Loucy (cell line): ENCODE results near the gene HDGFL1.

Experiments used
- H2AFZ ChIP-seq: fragments of 200-600 bp; sonication (generic); 2 replicates; pipeline ENCODE4 v1.6.0; 2016; ENCODE audit warnings: antibody characterized with exemption, mild to moderate bottlenecking, low read length, moderate library complexity
- H3F3A ChIP-seq: fragments of 200-600 bp; 2 replicates; pipeline ENCODE4 v1.6.0; 2016; ENCODE audit warnings: antibody characterized with exemption, low read depth, mild to moderate bottlenecking
- H3K27me3 ChIP-seq: fragments of 200-600 bp; sonication (generic); 2 replicates; pipeline ENCODE4 v1.6.1; 2014; ENCODE audit warnings: low read length, mild to moderate bottlenecking; ENCODE audit not compliant: insufficient read depth, poor library complexity, severe bottlenecking
- H3K36me3 ChIP-seq: fragments of 200-600 bp; sonication (generic); 2 replicates; pipeline ENCODE4 v1.6.1; 2016; ENCODE audit warnings: low read length; ENCODE audit not compliant: insufficient read depth
- H3K4me1 ChIP-seq: fragments of 200-600 bp; sonication (generic); 2 replicates; pipeline ENCODE4 v1.5.1; 2014; ENCODE audit warnings: low read length, mild to moderate bottlenecking; ENCODE audit not compliant: insufficient read depth, poor library complexity, severe bottlenecking
- H3K4me2 ChIP-seq: fragments of 200-600 bp; sonication (generic); 2 replicates; pipeline ENCODE4 v1.6.0; 2014; ENCODE audit warnings: antibody characterized with exemption, low read length, low read depth, mild to moderate bottlenecking; ENCODE audit not compliant: poor library complexity, severe bottlenecking
- H3K4me3 ChIP-seq: fragments of 200-600 bp; sonication (generic); 2 replicates; pipeline ENCODE4 v1.5.1; 2014; ENCODE audit warnings: low read length, mild to moderate bottlenecking, mixed read lengths; ENCODE audit not compliant: poor library complexity, severe bottlenecking
- H3K79me2 ChIP-seq: fragments of 200-600 bp; sonication (generic); 2 replicates; pipeline ENCODE4 v1.6.1; 2014; ENCODE audit warnings: low read length; ENCODE audit not compliant: insufficient read depth
- H3K9ac ChIP-seq: fragments of 200-600 bp; sonication (generic); 2 replicates; pipeline ENCODE4 v1.6.0; 2014; ENCODE audit warnings: mild to moderate bottlenecking, low read depth, low read length, moderate library complexity; ENCODE audit not compliant: poor library complexity, severe bottlenecking
- H3K9me2 ChIP-seq: fragments of 200-600 bp; sonication (generic); replicated peaks from 2 replicates; pipeline ENCODE4 v1.6.1; 2016; ENCODE audit warnings: low read depth, low read length, mixed read lengths
- H3K9me3 ChIP-seq: fragments of 200-600 bp; sonication (generic); 2 replicates; pipeline ENCODE4 v1.6.1; 2014; ENCODE audit warnings: mild to moderate bottlenecking, antibody characterized with exemption, low read length, low read depth; ENCODE audit not compliant: insufficient read depth
- H4K20me1 ChIP-seq: fragments of 200-600 bp; sonication (generic); 2 replicates; pipeline ENCODE4 v1.6.0; 2014; ENCODE audit warnings: antibody characterized with exemption, low read length, mild to moderate bottlenecking; ENCODE audit not compliant: insufficient read depth, poor library complexity, severe bottlenecking
- EZH2phosphoT487 ChIP-seq: fragments of 200-600 bp; IDR thresholded peaks from 2 replicates; pipeline ENCODE4 v1.6.1; 2018; ENCODE audit warnings: antibody characterized with exemption, mild to moderate bottlenecking, moderate library complexity, borderline replicate concordance
- TF ChIP-seq, protein P1 (sequence below): fragments of 200-600 bp; sonication (generic); conservative IDR thresholded peaks from 2 replicates; pipeline ENCODE4 v1.5.1; 2014; ENCODE audit warnings: mild to moderate bottlenecking, antibody characterized with exemption, low read length

The HDGFL1 gene

DNA sequence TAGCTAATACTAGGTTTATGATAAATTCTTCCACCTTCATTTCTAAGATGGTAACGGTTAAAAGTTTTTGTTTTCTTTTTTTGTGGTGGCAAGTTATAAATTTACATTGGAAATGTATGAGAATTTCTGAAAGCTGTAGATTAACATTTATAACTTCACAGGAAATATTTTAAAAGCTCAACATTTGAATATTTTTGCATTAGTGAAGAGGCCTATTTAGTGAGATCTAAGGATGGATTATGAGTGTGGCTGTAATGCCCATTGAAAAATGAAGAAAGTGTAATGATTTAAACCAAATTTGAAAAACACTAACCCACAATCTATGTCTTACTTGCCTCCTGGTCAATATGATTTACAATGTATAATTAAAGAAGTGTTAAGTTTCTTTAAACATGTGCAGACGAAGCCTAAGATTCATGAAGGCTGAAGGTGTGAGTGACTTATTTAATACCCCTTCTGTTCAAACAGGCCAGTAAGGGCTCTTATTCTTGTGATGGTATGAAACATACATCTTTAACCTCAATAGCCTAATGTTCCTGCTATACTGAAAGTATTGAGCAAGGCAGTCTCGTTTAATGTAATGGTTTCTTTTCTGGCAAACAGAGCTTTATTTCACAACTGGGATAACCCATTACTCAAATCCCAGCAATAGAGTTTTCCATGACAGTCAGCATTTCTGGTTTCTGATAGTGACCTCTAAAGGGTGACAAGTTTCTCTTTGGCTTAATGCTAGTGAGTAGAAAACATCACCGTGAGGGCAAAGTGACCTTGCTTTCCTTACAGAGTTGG lies 13.2 kb downstream of the HDGFL1 start:
- no peak overlapping the region for H3K4me3 ChIP-seq
- no peak overlapping the region for H3K4me2 ChIP-seq
- H3F3A ChIP-seq, result no peaks in the 10 kb centered on the region
- no peaks in the 10 kb centered on the region for H3K27me3 ChIP-seq
- H4K20me1 ChIP-seq, result no peaks in the 10 kb centered on the region
- no peaks in the 10 kb centered on the region for H3K4me1 ChIP-seq
- no peak overlapping the region; the same call in 1 of the 2 replicates for H2AFZ ChIP-seq
- H3K9me2 ChIP-seq, result no peaks in the 10 kb centered on the region
- H3K9ac ChIP-seq, result no peak overlapping the region
- no peak for TF ChIP-seq EZH2phosphoT487
- TF ChIP-seq, protein P1, sequence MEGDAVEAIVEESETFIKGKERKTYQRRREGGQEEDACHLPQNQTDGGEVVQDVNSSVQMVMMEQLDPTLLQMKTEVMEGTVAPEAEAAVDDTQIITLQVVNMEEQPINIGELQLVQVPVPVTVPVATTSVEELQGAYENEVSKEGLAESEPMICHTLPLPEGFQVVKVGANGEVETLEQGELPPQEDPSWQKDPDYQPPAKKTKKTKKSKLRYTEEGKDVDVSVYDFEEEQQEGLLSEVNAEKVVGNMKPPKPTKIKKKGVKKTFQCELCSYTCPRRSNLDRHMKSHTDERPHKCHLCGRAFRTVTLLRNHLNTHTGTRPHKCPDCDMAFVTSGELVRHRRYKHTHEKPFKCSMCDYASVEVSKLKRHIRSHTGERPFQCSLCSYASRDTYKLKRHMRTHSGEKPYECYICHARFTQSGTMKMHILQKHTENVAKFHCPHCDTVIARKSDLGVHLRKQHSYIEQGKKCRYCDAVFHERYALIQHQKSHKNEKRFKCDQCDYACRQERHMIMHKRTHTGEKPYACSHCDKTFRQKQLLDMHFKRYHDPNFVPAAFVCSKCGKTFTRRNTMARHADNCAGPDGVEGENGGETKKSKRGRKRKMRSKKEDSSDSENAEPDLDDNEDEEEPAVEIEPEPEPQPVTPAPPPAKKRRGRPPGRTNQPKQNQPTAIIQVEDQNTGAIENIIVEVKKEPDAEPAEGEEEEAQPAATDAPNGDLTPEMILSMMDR, result no peak
- H3K9me3 ChIP-seq, result no peaks in the 10 kb centered on the region
- no peaks in the 10 kb centered on the region for H3K79me2 ChIP-seq
- H3K36me3 ChIP-seq, result no peaks in the 10 kb centered on the region

DNA sequence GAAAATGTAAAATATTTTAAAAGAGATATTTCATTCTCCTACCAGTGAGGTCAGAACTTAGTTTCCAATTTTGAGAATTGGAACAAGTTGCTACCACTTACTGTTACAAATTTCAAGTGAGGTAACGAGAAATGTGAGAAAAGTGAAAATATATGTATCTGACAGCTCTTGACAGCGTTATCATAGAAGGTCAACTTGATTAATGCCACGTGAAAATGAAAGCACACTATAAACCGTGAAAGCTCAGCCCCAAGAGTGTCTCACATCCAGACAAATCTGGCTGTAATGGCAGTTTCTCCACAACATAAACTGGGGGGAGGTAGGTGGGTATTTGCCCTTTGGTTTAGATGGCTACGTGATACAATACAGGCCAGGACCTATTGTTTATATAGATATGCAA lies 13.9 kb downstream of the HDGFL1 start:
- H3K4me3 ChIP-seq, result no peak overlapping the region
- no peak overlapping the region for H3K9ac ChIP-seq
- no peaks in the 10 kb centered on the region for H3K9me2 ChIP-seq
- no peaks in the 10 kb centered on the region for H3K27me3 ChIP-seq
- H3K4me1 ChIP-seq, result no peaks in the 10 kb centered on the region
- H3K36me3 ChIP-seq, result no peaks in the 10 kb centered on the region
- H3F3A ChIP-seq, result no peaks in the 10 kb centered on the region
- no peaks in the 10 kb centered on the region for H4K20me1 ChIP-seq
- no peak overlapping the region for H3K4me2 ChIP-seq
- TF ChIP-seq EZH2phosphoT487, result no peak
- TF ChIP-seq, protein P1, result no peak
- no peaks in the 10 kb centered on the region for H3K9me3 ChIP-seq
- H2AFZ ChIP-seq, result no peak overlapping the region
- no peaks in the 10 kb centered on the region for H3K79me2 ChIP-seq

DNA sequence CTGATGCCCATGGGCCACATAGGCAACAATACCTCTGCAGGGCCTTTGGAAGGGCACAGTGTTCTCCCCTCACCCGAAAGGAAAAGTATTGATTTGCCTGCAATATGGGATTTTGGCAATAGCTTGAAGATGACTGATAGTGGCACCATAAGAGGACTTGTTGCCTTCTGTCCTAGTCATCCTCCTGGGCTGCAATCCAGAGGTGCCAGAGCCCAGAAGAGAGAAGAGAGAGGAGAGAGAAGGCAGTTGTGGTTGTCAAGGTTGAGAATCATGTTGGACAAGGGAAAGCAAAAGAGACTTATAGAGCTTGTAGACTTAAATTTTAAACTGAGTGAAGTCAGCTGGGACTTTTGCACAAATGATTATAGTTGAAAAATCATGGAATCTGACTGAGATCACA lies 14.6 kb downstream of the HDGFL1 start:
- H3K4me1 ChIP-seq, result no peaks in the 10 kb centered on the region
- no peaks in the 10 kb centered on the region for H3K9me2 ChIP-seq
- no peak overlapping the region for H3K9ac ChIP-seq

More for the DNA sequence above, 14.6 kb downstream of the HDGFL1 start:
- no peaks in the 10 kb centered on the region for H3K36me3 ChIP-seq
- no peaks in the 10 kb centered on the region for H3K27me3 ChIP-seq
- H3K9me3 ChIP-seq, result no peaks in the 10 kb centered on the region
- H3K79me2 ChIP-seq, result no peaks in the 10 kb centered on the region
- no peaks in the 10 kb centered on the region for H3F3A ChIP-seq
- H3K4me2 ChIP-seq, result no peak overlapping the region
- no peaks in the 10 kb centered on the region for H4K20me1 ChIP-seq
- TF ChIP-seq, protein P1, result no peak
- no peak for TF ChIP-seq EZH2phosphoT487
- H2AFZ ChIP-seq, result no peak overlapping the region
- no peak overlapping the region for H3K4me3 ChIP-seq
